Chondrocyte (in vitro differentiated cells): ENCODE results near the gene PRKAG2. TPM values are rescaled to one million over a fixed set of nuclear protein-coding genes. Genes with fewer than 3 reads are reported as not detected.

ENCODE experiments used
- DNase-seq: peaks from one replicate; pipeline ENCODE4 v3.0.0; 2021; ENCODE audit warnings: mixed read lengths, low spot score
- H3K27ac Mint-ChIP-seq: one replicate; pipeline ENCODE4 v1.8.0; 2021; ENCODE audit warnings: mild to moderate bottlenecking, moderate library complexity, mixed read lengths; ENCODE audit not compliant: unreplicated experiment
- H3K27me3 Mint-ChIP-seq: 2 replicates; pipeline ENCODE4 v1.8.0; 2021; ENCODE audit warnings: low read depth, mixed read lengths
- H3K36me3 Mint-ChIP-seq: 2 replicates; pipeline ENCODE4 v1.8.0; 2021; ENCODE audit warnings: low read depth, mixed read lengths
- H3K4me1 Mint-ChIP-seq: 2 replicates; pipeline ENCODE4 v1.8.0; 2021; ENCODE audit warnings: low read depth, mild to moderate bottlenecking, mixed read lengths
- H3K4me3 Mint-ChIP-seq: one replicate; pipeline ENCODE4 v1.8.0; 2021; ENCODE audit warnings: mild to moderate bottlenecking, moderate library complexity, mixed read lengths; ENCODE audit not compliant: unreplicated experiment
- H3K9me3 Mint-ChIP-seq: 2 replicates; pipeline ENCODE4 v1.8.0; 2021; ENCODE audit warnings: low read depth, mixed read lengths
- total RNA-seq: library from RNA; stranded (reverse); gene quantifications from 3 replicates; pipeline ENCODE4 v1.2.1, GENCODE V29; 2021
- TF ChIP-seq, protein P1 (sequence below): fragments of 200-600 bp; sonication (generic); IDR thresholded peaks from 2 replicates; pipeline ENCODE4 v1.5.0; 2021; ENCODE audit warnings: antibody characterized with exemption, mild to moderate bottlenecking, moderate library complexity

Gene PRKAG2
- total RNA-seq, 1 donor from 2014 or later, result 35.4 TPM

DNA sequence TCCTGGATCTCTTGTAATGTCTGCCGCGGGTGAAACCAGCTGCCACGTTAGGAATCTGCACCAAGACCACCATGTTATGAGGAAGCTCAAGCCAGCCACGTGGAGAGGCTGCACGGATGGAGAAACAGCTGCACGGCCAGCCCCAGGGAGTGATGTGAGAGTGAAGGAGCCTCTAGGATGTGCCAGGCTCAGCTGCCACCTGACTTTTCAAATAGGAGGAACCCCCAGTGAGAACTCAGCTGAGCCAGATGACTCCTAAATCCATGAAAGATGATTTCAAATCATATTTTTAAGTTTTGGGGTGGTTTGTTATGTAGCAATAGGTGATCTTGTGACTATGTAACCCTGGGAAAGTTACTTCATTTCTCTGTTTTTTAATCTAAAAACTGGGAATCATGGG, 71.7 kb downstream of the PRKAG2 start:
- TF ChIP-seq, protein P1, sequence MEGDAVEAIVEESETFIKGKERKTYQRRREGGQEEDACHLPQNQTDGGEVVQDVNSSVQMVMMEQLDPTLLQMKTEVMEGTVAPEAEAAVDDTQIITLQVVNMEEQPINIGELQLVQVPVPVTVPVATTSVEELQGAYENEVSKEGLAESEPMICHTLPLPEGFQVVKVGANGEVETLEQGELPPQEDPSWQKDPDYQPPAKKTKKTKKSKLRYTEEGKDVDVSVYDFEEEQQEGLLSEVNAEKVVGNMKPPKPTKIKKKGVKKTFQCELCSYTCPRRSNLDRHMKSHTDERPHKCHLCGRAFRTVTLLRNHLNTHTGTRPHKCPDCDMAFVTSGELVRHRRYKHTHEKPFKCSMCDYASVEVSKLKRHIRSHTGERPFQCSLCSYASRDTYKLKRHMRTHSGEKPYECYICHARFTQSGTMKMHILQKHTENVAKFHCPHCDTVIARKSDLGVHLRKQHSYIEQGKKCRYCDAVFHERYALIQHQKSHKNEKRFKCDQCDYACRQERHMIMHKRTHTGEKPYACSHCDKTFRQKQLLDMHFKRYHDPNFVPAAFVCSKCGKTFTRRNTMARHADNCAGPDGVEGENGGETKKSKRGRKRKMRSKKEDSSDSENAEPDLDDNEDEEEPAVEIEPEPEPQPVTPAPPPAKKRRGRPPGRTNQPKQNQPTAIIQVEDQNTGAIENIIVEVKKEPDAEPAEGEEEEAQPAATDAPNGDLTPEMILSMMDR, result no peak
- peak; percentile 46 for DNase-seq
- Mint-ChIP-seq H3K4me3 (no peak overlapping the region), H3K27me3 (peaks cover 44% of the 10 kb centered on the region), H3K4me1 (peaks cover 17% of the 10 kb centered on the region), H3K9me3 (peaks cover 6% of the 10 kb centered on the region), H3K36me3 (peaks cover 3% of the 10 kb centered on the region), H3K27ac (no peak overlapping the region)

- Mint-ChIP-seq H3K4me3 (no peak overlapping the region), H3K36me3 (peaks cover 3% of the 10 kb centered on the region), H3K4me1 (peaks cover 17% of the 10 kb centered on the region), H3K27me3 (peaks cover 42% of the 10 kb centered on the region), H3K9me3 (peaks cover 6% of the 10 kb centered on the region), H3K27ac (no peak overlapping the region)
- TF ChIP-seq, protein P1, result no peak
- peak; percentile 40 for DNase-seq
Measured at GRCh38 chr7:151804756-151805155, 72.2 kb downstream of the PRKAG2 start.

GRCh38 chr7:151803841-151804240, 73.1 kb downstream of the PRKAG2 start:
- Mint-ChIP-seq H3K9me3 (peaks cover 6% of the 10 kb centered on the region), H3K4me1 (peaks cover 15% of the 10 kb centered on the region), H3K36me3 (peaks cover 3% of the 10 kb centered on the region), H3K27ac (no peak overlapping the region), H3K4me3 (no peak overlapping the region), H3K27me3 (peaks cover 39% of the 10 kb centered on the region)
- TF ChIP-seq, protein P1, result no peak
- no peak for DNase-seq

DNA sequence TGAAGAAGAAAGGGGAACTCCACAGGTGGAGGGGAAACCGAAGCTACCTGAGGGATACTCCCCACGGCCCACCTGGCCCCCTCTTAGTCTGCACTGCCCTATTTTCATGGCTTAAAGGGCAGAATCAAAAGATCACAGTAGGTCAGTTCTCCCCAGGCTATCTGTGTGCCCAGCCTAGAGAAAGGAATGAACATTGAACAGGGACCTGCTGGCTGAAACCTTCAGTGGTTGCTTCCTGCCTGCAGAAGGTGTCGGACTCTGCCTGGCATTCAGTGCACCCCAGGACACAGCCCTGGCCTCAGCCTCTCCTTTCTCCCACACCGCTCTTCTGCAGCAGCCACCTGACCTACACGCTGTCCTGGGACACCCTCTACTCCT, 74.5 kb downstream of the PRKAG2 start:
- H3K27me3 Mint-ChIP-seq, result peaks cover 35% of the 10 kb centered on the region
- H3K9me3 Mint-ChIP-seq, result peaks cover 6% of the 10 kb centered on the region

DNA sequence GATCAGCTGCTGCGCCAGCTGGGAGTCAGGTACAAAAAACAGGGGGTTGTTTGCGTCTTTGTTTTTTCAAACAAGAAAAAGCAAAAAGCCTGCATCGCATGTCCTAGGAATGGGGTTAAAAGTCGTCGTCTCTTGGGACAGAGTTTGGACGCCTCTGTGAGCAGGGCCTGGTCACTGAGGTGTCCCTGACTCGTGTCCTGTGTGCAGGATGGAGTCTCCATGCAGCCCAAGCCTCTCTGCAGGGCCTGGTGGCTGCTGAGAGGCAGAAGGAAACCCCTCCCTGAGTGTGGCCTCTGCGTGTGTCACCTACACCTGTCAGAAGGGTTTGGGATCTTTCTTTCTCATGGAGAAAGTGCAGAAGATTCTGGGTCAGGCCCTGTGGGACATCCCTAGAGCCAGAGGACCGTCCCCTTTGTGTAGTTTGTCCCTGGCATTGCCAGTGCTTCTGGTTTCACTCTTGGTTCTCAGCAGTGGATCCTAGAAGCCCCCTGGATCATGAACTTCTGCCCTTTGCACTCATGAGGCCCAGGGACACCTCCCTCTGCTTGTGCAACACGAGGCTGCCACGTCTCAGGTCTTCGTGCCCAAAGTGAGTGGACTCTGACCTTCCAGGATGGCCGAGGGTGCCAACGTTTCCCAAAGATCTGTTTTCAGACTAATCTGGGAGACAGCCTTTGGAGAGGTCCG, 75.0 kb downstream of the PRKAG2 start:
- Mint-ChIP-seq H3K27me3 (peaks cover 35% of the 10 kb centered on the region), H3K4me1 (peaks cover 8% of the 10 kb centered on the region), H3K36me3 (peaks cover 3% of the 10 kb centered on the region), H3K27ac (no peak overlapping the region), H3K4me3 (no peak overlapping the region), H3K9me3 (peaks cover 6% of the 10 kb centered on the region)
- TF ChIP-seq, protein P1, result no peak
- peak; percentile 30 for DNase-seq

More for the DNA sequence above, 74.5 kb downstream of the PRKAG2 start:
- no peak overlapping the region for H3K27ac Mint-ChIP-seq
- H3K4me3 Mint-ChIP-seq, result no peak overlapping the region
- peaks cover 3% of the 10 kb centered on the region for H3K36me3 Mint-ChIP-seq
- TF ChIP-seq, protein P1, result no peak
- peaks cover 13% of the 10 kb centered on the region for H3K4me1 Mint-ChIP-seq
- peak; percentile 38 for DNase-seq
